ENCODE results near the gene ARHGEF28.

Gene ARHGEF28

DNA sequence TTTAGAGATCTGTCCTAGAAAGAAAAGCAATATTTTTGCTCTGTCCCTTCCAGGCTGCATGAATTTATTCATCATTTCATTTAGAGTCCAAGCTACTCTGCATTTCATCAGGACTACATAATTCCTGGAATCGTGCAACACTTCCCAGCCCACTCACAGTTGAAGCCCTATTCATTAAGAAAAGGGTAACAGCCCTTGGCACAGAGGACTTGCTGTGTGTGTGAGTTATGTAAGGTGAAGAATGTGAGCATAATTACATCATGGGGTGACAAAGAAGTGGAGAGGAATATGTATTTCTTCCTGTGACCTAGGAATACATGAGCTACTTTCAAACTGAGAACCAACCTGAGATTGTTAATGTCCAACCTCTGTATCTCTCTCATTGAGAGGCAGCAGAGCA lies 317.4 kb downstream of the ARHGEF28 start:
- FAIRE-seq = no peak

DNA sequence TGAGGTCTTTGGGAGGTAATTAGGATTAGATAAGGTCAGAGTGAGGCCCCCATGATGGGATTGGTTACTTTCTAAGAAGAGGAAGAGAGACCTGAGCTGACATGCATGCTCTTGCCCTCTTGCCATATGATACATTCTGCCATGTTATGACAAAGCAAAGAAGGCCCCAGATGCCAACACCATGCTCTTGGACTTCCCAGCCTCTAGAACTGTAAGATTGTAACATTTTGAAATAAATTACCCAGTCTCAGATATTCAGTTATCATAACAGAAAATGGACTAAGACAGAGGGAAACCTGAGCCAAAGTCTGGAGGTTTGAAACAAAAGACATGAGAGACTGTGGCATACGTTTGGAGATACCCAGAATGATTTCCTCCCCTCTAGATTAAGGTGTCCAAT lies 318.6 kb downstream of the ARHGEF28 start:
- FAIRE-seq = no peak

DNA sequence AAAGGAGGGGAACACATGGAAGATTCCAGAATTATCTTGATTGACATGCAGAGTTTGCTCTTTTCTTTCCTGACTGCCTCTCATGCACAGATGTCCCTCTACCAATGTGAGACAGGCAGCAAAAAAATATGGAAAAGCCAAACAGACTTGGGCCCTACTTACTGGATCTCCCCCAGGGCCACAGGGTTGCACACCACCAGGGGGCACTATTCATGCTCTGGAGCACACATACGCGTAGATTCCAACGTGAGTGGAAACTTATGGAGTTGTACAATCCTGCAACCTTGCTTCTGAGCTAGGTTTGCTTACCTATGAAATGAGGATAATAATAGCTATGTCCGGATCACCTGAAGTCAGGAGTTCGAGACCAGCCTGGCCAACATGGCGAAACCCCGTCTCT lies 319.5 kb downstream of the ARHGEF28 start:
- FAIRE-seq = no peak

DNA sequence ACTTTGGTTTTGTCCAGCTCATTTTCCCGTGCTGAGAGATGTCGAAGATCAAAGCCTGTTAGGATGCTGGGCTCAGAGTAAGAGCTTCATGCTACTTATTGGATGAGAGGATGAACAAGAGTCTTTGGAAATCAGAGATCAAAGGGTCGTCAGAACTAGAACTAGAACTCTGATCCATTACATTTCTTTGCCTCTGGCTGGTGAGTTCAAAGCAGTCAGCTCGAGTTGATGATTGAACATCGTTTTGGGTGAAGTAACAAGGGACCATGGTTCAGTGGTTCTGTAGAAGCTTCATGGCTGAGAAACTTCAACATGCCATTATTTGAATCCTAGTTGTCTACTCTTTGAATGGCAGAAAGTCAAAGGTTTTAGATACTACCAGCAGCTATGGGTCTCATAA lies 320.3 kb downstream of the ARHGEF28 start:
- no peak for FAIRE-seq

DNA sequence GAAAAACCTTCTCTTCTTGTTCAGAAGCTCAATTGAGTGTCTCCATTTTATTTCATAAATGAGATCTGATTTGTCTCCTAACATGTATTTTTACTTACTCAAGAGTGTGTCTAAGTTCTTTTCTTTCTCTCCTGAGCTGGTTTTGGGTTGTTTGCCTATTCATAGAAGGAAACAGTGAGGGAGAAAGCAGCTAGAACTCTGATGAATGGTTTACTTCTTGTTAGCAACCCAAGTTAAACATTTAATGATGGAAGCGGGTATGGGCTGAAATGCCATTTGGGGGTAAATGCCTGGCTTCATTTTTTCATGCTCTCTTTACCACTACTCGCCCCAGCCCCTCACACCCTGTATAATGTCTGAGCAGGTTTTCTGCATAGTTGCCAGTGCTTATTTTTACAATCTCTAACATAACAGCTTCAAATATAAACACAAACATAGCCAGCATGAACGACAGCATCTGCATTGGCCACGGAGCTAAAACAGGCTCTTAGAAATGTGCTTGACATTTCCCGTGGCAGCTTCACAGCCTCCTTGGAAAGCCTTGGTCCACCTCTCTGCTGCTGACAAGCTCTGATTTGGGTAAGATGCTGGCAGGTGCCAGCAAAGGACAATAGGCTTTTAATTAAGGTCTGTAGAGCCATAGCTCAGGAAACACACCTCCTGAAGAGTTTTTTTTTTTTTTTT lies 321.1 kb downstream of the ARHGEF28 start:
- FAIRE-seq = no peak

DNA sequence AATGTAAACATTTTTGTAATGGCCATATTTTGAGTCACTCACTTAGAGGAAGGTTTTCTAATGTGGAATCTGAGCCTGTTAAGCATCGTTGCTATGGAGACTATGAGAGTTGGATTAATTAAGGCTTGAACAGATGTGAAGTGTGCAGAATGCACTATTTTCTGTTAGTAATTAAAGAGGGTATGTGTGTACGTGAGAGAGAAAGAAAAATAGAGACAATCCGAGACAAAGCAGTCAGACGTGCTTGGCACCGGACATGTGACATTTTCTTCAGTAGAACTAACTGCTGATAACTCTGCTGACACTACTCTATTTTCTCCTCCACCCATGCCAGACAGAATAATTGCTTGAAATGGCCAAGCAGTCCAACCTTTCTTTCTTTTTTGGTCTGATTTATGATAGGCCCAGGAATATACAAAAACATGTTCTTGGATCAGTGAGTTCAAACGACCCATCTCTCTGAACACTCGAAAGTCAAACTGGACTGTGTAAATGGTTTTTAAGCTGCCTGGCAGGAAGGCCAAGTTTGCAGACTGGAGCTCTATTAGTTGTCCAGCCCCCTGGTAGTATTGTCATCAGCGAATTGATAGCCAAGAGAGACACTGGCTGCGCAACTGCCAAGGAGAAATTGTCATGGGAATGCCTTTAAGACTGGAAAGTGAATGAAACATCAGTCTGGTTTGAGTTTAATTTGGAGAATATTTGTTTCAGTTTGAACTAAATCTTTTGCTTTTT lies 322.1 kb downstream of the ARHGEF28 start:
- no peak for FAIRE-seq

DNA sequence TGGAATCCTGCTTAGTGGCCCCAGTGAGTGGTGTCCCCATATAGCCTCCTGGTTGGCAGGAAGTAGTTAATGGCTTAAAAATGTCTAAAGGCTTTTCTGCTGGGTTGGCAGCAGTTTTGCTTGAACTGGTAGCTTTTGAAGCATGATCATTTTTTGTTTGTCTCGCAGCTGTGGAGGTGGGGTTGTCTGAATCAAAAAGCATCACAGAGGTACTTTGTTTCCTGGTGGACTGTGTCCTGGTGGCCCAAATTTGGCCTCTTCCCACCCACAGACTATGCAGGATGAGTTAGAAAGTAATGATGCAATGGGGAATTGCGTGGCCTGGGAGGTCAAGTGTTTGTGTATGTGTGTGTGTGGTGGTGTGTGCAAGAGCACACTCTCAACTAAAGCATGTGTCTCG lies 322.7 kb downstream of the ARHGEF28 start:
- FAIRE-seq = no peak

DNA sequence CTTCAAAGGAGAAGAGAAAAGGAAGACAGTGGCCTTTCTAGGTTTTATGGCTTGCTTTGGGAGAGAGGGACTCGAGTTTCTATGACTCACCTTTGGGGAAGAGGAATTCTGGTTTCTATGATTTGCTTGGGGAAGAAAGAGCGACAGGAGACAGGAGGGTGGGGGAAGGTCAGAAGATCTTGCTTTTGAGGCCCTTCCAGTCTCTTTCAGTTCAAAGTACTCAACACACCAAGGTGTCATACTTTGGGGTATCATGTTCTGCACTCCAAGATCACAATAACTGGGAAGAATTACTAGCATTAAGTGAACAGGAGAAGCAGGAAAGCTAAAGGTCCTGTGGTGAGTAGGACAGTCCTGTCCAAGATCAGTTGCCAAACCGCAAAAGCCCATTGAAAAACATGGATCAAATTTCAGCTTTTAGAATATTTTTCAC lies 324.5 kb downstream of the ARHGEF28 start:
- FAIRE-seq = no peak

DNA sequence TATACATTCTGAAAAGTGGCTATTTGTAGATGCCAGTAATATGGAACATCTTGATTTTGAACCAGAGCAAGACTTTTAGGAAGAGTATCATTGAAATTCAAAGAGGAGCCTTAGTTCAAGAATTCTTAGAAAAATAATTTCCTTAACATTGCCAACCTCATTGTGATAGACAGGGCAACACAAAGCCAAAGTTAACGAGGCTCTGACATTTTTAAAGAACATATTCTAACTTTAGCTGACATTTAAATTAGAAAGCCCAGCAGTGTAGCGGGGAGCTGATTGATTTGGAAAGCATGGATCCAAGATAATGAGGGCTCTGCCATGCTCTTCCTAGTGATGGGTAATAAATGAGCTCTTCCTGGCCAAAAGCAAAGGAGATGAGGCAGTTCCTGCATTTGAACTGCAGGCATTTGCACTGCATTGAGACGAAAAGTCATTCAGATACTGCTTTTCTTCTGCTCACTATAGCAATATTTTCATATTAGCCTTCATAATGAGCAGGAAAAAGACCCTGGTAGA lies 325.0 kb downstream of the ARHGEF28 start:
- FAIRE-seq = no peak

DNA sequence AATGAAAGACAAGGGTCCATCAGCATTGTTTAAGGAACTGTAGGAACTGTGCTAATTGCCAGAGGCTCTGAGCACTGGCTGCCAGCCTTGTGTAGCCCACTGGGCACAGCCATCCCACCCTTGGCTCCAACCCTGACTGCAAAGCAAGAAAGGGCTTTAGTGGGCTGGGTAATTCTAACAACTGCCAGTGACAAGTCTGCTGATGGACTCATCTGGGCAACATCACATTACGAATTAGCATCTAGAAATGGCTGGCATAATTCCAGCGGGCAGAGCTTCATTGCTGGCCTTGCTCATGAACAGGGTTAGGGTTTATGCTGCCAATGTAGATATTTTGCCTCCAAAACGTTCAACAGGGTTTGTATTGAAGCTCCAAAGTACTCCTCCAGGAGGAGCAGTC lies 326.9 kb downstream of the ARHGEF28 start:
- FAIRE-seq = no peak

DNA sequence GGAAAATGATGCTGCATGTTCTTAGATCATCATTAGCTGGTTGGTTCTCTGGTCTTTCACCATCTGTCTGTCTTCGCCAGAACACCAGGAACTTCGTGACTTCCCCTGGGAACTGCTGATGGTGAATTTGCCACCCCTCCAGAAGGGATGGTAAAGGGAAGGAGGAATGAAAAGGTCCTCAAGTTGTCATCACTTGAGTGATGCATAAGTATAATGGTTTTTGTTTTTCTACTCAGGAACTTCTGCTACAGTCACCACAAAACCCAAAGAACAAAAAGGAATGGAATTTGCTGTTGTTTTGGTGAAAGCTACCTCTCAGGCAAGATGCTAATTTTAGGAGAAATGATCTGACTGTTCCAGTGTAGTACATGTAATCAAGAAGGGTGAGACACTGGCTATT lies 328.4 kb downstream of the ARHGEF28 start:
- no peak for FAIRE-seq

DNA sequence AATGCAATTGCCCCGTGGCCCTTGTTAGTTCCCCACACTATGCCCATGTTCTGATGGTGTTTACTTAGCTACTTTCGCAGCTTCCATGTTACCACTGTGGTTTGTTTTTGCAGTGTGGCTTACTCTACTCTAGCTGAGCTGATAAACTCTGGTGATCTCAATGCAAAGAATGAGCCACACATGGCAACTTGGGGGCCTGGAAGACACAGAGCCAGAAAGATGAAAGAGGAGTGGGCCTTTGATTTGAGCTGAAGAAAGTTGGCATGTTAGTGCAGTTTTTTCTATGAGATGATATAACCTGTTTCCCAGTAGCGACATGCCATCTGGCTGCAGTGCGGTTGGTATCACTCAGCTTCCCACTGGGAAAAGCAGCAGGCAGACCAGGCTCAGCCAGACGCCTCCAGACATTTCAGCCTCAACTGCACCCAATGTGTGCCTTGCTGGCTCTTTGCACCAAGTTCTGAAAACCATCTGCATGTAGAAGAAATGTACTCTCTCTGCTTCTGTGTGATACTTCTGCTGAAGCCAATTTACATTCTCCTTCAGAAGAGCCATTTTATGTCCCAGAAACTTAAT lies 329.4 kb downstream of the ARHGEF28 start:
- no peak for FAIRE-seq

DNA sequence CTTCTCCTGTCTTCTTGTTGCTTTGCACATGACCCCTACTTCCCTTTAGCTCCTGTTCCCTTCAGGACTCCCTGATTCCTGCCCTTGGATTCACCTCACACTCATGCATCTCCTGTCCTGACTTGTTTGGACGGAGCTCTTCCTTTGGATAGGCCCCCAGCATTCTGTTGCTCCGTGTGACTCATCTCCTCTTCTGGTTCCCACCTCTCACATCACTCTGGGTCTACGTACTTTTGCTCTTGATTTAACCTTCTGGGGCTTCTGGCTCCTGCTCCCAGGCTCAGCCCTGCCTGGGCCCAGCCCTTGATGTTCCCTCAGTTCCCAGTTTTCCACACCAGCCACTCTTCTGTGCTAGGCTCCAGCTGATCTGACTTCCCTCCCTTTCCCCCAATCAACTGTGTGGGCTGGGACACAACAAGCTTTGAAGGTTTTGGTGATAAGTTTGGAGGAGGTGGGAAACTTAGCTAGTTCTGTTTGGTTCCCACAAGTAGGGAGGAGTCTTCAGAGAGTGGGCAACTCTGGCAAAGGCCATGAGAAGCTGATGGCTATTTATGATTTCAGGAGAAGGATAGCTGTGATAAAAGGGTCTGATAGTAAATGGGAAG lies 331.5 kb downstream of the ARHGEF28 start:
- no peak for FAIRE-seq

DNA sequence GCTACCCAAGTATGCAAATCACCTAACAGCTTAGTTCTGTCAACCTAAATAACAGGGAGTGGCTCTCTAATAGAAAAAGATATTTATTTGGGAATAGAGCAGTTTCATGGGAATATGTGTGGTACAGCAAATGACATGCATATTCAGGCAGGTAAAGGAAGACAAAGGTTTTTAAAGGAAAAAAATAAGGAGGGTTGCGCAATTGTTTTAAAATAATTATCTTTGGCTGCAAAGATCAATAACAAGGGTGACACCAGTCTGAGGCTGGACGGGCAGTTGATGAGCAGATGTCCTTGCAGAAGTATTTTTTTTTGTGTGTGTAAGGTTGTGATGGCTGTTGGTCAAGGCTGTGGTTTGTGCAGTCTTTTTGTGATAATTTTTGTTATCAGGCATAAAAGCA lies 332.0 kb downstream of the ARHGEF28 start:
- FAIRE-seq = no peak

DNA sequence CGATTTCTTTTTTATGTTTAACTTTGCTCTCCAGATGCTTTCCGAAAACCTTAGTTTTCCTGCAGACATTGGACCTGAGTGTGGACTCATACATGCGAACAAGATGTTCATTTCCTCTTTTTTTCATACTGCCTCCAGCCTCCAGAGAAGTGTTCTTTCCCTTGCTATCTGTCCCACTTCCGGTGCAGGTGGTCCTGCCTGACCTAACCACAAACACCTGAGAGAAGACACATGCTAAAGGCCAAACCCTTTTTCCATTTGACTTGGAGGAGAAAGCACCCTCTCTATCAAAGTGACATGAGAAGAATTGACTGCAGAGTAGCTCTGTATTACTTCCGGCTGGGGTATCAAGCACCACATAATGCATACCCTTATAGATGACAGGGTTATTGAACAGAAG lies 334.0 kb downstream of the ARHGEF28 start:
- FAIRE-seq = no peak

DNA sequence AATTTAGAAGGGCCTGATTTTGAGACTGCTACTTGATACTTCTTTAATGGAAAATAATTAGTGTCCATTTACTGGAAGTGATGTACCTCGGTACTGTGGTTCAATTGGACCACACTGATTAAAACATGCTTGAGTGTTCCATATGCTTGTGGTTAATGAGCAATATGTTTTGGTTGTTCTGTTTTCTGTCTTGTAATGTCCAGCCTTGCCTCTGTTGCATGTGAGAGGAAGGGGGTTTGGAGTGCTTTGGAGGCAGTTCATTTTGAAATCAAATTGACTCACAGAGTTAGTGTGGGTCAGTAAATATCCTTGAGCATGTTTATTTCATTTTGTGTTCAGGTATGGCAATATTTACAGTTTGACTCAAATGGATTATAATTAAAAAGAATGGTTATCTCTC lies 334.4 kb downstream of the ARHGEF28 start:
- FAIRE-seq = no peak

DNA sequence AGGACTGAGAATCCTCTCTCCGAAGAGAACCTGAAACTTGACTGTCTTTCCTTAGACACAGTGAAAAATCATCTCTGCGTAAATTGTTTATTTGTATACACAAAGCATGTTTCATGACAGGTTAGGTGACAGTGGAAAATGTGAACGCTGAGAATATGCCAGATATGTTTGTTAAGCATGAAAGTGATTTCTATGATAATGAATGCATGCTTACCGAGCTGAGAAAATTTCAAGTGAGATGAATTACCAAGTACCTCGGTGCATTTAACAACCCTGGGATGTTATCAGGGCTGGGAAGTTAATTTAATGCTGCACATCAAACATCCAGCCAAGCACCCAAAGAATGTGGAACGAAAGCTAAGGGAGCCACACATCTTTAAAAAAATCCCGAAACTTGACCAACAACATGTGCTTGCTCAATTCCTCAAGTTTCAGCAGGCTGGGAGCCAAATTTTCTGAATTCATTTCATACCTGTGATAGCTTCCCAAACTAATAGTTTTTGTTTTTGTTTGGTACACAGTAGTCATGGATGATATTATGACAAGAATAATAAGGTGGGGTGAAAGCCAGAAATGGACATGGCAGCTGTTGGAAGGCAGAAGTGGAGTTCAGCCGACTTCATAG lies 336.9 kb downstream of the ARHGEF28 start:
- no peak for FAIRE-seq

DNA sequence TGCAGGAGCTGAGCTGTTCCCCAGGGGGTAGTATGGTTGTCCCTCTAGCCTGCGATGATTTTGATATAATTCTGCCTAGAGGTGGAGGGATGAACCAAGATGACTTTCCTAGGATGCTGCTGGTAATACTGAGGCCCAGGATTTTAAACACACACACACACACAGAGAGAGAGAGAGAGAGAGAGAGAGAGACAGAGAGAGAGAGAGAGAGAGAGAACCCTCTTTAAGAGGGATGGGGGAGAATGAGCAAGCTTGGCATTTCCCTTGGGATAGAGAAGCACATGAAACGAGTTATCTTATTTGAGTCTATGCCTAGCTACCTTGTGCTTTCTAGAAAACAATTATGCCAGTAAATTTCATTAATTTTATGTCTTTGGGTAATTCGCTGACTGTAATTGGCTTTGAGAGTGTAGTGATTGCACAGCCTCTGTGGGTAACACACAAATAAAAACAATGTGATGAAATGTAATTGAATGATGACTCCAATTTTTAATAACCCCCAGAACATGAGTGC lies 338.4 kb downstream of the ARHGEF28 start:
- FAIRE-seq = no peak

DNA sequence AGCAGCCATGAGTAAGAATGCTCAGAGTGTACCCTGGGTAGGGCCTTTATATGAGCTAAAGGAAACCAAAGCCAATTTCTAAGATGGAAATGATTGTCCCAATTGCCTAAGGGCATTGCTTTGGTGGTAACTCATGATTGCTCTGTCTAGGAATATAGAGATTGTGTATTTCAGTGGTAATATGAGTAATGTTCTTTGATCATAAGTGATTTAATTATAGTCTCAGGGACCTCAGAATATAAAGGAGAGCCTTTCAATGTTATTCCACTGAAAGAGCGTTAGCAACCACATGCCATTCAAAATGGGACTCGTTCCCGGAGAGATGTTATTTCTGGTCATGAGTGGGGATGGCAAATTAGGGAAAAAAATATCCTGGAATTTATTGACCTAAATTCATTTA lies 340.5 kb downstream of the ARHGEF28 start:
- no peak for FAIRE-seq

DNA sequence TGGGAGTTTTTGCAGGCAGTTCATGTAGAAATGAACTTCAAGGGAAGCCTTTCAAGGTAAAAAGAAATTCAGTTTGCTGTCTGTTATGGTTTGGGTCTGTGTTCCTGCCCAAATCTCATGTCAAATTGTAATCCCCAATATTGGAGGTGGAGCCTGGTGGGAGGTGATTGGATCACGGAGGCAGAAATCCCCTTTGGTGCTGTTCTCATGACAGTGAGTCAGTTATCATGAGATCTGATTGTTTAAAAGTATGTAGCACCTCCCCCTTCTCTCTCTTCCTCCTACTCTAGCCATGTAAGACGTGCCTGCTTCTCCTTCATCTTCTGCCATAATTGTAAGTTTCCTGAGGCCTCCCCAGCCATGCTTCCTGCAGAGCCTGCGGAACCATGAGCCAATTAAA lies 341.4 kb downstream of the ARHGEF28 start:
- no peak for FAIRE-seq

DNA sequence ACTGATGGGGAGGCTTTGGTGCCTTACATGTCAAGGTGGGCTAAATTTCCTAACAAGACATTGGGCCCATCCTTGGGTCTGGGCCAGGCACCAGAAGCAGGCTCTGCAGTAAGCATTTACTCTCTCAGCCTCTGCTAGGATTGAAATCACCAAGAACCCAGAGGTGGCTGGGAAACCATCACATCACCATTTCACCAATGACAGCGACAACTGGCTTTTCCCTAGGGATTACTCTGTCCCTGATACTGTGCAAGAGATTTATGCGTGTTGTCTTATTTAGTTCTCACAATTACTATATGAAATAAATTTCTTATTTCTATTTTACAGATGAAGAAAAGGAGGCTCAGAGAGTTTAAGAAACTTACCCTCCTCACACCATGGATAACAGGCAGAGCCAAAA lies 342.2 kb downstream of the ARHGEF28 start:
- FAIRE-seq = no peak

DNA sequence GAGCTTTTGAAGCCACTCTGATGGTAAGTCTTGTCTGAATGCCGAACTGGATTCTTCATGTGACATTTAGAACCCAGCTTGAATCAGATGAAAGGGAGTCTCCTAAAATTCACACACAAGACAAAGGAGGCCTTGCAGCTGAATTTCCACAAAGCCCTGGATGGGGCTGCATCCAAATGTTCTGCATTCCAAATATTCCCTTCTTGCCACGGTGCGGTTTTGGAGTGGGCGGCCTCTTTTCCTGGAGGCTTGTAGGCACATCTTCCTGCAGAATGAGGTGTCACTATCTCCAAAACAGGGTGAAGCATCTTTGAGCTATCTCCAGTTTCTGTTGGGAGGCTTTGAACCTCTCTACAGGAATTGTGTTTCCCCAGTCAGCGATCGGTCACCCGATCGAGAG lies 342.7 kb downstream of the ARHGEF28 start:
- no peak for FAIRE-seq
